GM18870 (cell line): Measurements from ENCODE around the gene STT3A.

Experiments
- ATAC-seq: cut with Tn5 transposase; IDR thresholded peaks from one replicate; pipeline ENCODE4 v1.9.1; 2021; ENCODE audit warnings: moderate library complexity; ENCODE audit not compliant: unreplicated experiment

STT3A gene

DNA sequence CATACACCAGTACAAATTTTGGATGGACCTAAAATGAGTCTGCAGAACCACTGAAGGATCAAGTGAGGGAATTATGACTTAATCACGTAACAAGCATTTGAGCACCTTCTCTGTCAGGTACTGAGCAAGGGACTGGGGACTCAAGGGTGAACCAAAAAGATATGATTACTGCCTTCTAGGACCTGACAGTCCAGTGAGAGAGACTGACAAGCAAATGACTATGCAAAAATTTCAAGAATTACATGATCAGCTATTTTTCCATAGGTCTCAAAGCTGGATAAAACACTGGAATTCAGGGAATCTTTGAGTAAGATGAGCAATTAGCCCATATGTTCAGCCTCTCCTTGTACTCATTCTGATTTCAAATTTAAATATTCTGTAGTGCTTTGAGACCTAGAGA lies 5.2 kb upstream of the STT3A start:
- no peak for ATAC-seq

DNA sequence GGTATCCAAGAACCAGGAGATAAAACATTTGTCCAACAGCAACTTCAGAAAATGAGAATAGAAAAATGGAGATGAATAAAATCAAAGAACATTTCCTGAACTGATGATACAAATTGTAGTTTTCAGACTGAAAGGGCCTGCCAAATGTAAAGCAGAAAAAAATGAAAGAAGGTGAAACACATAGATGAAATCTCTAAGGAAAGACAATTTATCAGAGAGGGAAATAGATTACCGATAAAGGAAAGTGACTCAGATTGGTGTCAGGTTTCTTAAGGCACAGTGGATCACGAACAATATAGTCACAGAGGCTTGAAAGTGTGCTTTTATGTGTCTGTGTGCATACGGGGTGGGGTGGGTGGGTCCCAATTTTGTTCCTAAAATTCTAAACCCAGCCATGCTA lies 4.1 kb upstream of the STT3A start:
- ATAC-seq, result no peak

DNA sequence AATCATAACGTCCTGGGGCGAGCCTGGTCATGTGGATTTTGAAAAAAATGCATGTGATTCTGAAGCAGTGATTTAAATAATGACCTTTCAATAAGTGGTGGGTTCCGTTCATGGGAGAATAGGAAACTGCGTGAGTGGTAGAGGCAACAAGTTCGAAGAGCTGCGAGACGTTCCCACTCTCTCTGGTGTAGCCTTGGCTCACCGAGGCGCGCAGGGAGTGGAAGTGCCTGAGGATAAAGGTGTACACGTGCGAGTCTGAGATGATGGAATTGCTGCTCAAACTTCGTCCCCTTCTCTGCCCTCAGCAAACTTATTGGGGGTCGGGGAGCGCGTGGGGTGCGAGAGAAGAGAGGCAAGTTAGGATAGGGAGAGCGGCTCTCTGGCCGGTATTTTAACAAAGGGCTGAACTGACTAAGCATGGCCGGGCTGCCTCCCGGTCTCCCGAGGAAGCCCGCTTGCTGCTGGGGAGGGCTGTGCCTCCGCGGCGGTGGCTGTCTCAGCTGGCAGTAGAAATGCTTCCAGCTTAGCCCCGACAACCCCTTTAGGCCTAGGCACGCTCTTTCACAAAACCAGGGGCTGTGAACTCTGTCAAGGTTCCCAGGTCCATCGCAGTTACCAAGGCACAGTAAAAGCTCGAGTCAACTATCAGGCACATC lies 875 bp upstream of the STT3A start:
- peak; percentile 25 for ATAC-seq

GRCh38 chr11:125593114-125593820 lies 615 bp downstream of the STT3A start:
- ATAC-seq, result no peak

DNA sequence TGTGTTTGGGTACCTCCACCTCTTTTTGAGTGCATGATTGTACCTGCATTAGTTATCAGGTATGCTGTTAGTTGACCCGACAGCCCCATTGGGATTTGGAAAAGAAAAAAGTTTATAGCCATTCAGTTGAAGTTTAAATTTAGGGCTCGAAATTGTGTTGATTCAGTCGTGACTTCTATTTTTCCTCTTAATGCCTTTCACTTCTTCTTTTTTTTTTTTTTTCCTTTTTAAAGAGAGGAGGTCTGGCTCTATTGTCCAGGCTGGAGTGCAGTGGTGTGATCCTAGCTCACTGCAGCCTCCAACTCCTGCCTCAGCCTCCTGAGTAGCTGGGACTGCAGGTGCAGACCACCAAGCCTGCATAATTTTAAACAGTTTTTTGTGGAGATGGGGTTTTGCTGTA lies 2.3 kb downstream of the STT3A start:
- no peak for ATAC-seq

GRCh38 chr11:125600663-125601062 lies 8.0 kb downstream of the STT3A start:
- no peak for ATAC-seq

DNA sequence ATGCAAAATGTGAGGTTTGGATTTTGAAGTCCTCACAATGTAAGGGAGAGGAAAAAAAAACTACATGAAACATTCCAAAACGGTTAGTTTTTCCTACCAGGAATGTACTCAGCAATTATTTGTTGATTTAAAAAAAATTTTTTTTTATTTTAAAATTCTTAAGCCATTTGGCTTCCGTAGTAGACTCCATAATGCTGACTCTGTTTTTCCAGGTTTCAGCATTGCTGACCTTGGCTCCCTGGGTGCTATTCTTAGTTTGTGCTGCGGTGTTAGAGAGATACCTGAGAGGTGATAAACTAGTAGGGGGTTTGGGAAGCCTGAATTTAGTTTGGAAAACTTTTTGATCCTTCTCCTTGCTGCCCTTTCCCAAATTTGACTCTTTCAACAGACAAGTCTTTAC lies 10.6 kb downstream of the STT3A start:
- no peak for ATAC-seq

DNA sequence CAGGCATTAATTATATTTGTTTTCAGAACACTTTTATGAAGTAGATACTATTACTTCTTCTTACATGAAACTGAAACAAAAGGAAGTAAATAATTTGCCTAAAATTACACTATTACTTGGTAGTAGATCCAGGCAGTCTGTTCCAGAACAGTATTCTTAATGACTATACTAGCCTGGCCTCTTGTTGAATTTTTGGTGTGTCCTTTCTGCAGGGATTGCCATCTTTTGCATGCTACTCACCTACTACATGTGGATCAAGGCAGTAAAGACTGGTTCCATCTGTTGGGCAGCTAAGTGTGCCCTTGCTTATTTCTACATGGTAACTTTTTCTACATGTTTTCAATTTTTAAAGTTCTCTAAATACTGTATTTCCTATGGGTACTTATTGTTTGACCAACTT lies 12.8 kb downstream of the STT3A start:
- ATAC-seq, result no peak

DNA sequence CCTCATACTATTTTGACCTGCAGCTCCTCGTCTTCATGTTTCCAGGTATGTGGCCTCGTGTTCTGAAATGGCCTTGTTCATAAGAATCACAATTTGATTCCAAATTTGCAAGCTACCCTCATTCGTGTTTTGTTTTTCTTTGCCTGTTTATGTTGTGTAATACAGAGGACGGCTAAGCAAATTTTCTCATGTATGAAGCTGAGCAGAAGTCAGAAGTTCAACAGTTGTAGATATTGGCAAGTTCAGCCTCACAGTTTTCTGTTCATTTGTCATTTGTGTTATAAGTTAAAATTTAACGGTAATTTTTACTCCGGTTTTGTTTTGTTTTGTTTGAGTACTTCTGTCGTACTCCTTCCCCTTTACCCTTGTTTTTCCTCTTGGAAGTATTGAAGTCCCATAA lies 16.9 kb downstream of the STT3A start:
- ATAC-seq, result no peak

DNA sequence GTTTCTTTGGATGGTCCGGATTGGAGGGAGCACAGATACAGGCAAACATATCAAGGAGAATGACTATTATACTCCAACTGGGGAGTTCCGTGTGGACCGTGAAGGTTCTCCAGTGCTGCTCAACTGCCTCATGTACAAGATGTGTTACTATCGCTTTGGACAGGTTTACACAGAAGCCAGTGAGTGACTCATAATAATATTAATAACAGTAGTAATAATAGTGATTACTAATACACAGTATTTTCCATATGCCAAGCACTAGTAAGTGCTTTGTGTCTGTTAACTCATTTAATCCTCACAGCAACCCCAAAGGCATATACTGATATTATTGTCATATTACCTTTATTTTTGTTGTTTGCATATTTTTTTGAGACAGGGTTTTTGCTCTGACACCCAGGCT lies 25.7 kb downstream of the STT3A start:
- ATAC-seq, result no peak

DNA sequence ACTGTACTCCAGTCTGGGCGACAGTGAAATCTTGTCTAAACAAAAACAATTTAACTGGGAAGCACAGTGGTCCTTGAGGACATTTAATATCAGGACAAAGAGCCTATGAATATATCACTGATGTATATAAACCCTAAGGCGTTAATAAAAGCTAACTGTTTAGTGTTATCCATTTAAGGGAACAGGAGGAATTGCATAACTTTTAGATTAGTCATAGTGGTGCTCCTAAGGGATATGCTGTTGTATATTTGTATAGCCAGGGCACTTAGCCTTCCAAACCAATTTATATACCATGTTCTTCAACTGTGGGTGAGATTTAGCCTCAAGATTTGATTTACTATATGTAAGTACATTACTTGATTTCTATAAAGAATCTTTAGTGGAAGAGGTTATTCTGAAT lies 29.3 kb downstream of the STT3A start:
- ATAC-seq, result no peak

DNA sequence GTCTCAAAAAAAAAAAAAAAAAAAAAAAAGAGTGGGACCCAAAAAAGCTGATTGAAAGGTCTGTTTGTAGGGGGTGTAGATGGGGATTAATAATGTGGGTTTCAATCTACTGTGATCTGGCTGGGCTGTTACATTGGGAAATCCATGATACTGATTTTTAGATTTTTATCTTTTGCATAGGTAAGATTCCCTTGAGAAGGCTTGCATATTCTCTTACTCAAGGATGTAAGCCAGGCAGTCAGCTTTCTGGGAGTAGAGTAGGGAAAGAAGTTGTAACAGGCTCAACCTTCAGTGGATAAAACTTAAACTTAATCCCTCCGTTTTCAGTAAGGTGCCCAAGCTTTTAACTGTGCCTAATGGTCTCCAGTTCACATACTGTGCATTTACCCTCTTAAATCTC lies 30.4 kb downstream of the STT3A start:
- no peak for ATAC-seq

DNA sequence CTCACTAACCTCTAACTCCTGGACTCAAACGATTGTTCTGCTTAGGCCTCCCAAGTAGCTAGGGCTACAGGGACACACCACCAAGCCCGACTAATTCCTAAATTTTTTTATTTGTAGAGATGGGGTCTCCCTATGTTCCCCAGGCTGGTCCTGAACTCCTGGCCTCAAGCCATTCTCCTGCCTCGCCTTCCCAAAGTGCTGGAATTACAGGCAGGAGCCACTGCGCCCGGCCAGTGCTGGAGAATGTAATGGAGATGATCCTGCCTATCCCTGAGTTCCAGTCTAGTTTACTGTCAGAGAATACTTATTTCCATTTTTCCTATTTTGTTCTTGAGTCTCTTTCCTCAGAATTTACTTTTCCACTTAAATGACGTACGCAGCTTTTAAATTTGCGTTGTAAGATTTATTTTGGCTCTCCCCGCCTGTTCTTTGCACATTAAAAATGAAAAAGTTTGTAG lies 32.1 kb downstream of the STT3A start, which contains the start of gene CHEK1:
CHEK1 (plus strand) TSS at position 408 of the 458 bp plus-strand sequence. CDS start 1,606 bp downstream, outside the sequence.
- no peak for ATAC-seq

- ATAC-seq, result peak; percentile 35
Observed at GRCh38 chr11:125625225-125625629, 32.6 kb downstream of the STT3A start.

GRCh38 chr11:125625630-125626287 lies 33.1 kb downstream of the STT3A start:
- ATAC-seq, result peak; percentile 64

DNA sequence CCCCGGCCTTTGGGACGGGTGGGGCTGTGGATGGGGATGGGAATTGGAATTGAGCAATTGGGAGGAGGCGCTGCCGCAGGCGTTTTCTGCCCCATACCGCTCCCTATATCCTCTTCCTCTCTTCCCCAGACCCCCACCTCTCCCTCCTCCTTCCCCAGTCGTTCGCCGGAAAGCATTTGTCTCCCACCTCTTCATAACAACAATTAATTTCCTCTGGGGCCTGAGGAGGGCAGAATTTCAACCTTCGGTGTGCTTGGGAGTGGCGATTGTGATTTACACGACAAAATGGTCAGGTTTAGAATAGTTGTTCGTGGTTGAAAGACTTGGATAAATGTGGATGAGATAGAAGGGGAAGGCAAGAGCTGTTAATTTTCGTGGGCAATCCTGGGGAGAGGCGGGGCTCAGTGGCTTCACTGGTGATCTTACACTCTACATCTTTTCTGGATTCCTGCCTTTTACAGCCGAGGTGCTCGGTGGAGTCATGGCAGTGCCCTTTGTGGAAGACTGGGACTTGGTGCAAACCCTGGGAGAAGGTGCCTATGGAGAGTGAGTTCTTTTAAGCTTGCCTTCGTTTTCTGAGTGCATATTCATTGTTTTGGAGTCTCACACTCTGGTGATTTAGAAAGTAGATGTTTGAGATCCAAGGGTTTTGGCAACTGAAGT lies 33.8 kb downstream of the STT3A start:
- ATAC-seq, result peak; percentile 28

- ATAC-seq, result no peak
Observed at GRCh38 chr11:125627236-125627910, 34.7 kb downstream of the STT3A start.

DNA sequence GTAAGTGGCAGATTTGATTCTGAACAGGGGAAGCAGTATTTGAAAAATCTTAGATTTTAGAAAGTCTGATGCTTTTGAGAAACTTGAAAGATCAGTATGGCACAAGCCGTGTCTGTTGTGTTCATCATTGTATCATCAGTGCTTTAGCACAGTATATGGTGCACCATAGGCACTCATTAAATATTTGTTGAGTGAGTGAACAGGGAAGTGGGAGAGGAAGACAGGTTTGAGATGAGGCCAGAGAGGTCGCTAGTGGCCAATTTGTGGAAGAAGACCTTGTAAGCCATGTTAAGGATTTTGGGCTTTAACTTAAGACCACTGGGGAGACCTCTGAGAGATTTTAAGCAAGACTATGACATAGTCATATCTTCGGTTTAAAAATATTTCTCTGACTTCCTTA lies 45.2 kb downstream of the STT3A start:
- ATAC-seq, result no peak

- ATAC-seq, result no peak
Observed at GRCh38 chr11:125638315-125638714, 45.7 kb downstream of the STT3A start.

DNA sequence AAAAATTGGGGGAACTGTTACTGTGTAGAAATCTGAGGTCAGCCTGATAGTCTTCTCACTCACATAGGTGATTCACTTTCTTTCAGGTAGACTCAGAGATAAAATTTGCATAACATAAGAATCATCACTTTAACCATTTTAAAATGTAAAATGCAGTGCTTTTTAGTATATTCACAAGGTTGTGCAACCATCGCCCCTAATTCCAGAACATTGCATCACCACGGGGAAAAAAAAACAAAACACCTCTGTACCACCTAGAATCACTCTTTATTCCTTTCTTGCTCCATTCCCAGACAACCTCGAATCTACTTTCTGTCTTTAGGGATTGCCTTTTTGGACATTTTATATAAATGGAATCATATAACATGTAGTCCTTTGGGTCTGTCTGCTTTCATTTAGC lies 53.2 kb downstream of the STT3A start:
- no peak for ATAC-seq
